K562 (cell line): ENCODE measurements around the gene VPREB3. TPM values are rescaled to one million over a fixed set of nuclear protein-coding genes. Genes with fewer than 3 reads are reported as not detected.

Experiments
- ATAC-seq: fragments of 200-7000 bp; cut with Tn5 transposase; 3 replicates; pipeline ENCODE4 v1.9.1; 2020; ENCODE audit warnings: moderate library complexity
- BruUV-seq: library from RNA; stranded (reverse); fragments of 400-500 nt; replicated peaks from 2 replicates; lab custom pipeline; 2021; lab: Mats Ljungman, UMichigan
- CTCF ChIA-PET: fragments of 300-600 bp; formaldehyde crosslinking; extraction: SDS; loops from one replicate; lab custom pipeline; 2021; ENCODE audit warnings: low intra/inter-chr PET ratio; lab: Yijun Ruan, JAX
- POLR2A ChIA-PET: fragments of 300-600, 350-650 bp; sonication (Branson Sonifier 250); formaldehyde crosslinking; extraction: SDS; loops from one replicate; lab custom pipeline; 2021; ENCODE audit warnings: antibody characterized with exemption, inconsistent platforms; lab: Yijun Ruan, JAX
- DNase-seq, 4 experiments: peaks; one replicate each; pipeline versions ENCODE4 v3.0.0 to v3.0.0-alpha.2; 2011 to 2018; ENCODE audit warnings: low spot score in 3 of 4, mixed read lengths in 3 of 4; ENCODE audit errors: extremely low read depth in 1 of 4
- FAIRE-seq: peaks from 2 replicates; lab custom pipeline; 2011; peaks lifted over from hg19 to GRCh38; lab: Jason Lieb, UNC
- H2AFZ ChIP-seq: 2 replicates; pipeline ENCODE4 v1.6.0; 2011; ENCODE audit warnings: low read depth, low read length, control low read depth, inconsistent platforms
- H3K27ac ChIP-seq: fragments of 200-600 bp; 3 replicates; pipeline ENCODE4 v1.8.0; 2011; ENCODE audit warnings: low read depth, mild to moderate bottlenecking, control low read depth, inconsistent platforms, low read length, moderate library complexity, mixed read lengths; ENCODE audit errors: extremely low read depth
- H3K27me3 ChIP-seq, 2 experiments: fragments of 300-600 bp in 1 of 2; 2 replicates in 1 of 2; 3 replicates in 1 of 2; pipeline versions ENCODE4 v1.6.0 to v1.8.0; 2011; ENCODE audit warnings: inconsistent platforms in 2 of 2, low read length in 2 of 2, mild to moderate bottlenecking in 1 of 2, mixed read lengths in 1 of 2, moderate library complexity in 1 of 2; ENCODE audit not compliant: control insufficient read depth in 2 of 2, insufficient read depth in 2 of 2
- H3K36me3 ChIP-seq: fragments of 300-600 bp; 3 replicates; pipeline ENCODE4 v1.8.0; 2011; ENCODE audit warnings: mild to moderate bottlenecking, low read length, inconsistent platforms; ENCODE audit not compliant: control insufficient read depth, insufficient read depth
- H3K4me1 ChIP-seq, 2 experiments: fragments of 200-600 bp in 1 of 2; replicated peaks in 1 of 2; 2 replicates in 1 of 2; 3 replicates in 1 of 2; pipeline versions ENCODE4 v1.5.1 to v1.8.0; 2011; ENCODE audit warnings: inconsistent platforms in 2 of 2, low read length in 2 of 2, mild to moderate bottlenecking in 1 of 2, mixed read lengths in 1 of 2, moderate library complexity in 1 of 2; ENCODE audit not compliant: control insufficient read depth in 2 of 2, insufficient read depth in 2 of 2
- H3K4me2 ChIP-seq: 2 replicates; pipeline ENCODE4 v1.6.1; 2011; ENCODE audit warnings: low read length, control low read depth, inconsistent platforms, mixed read lengths; ENCODE audit not compliant: insufficient read depth
- H3K4me3 ChIP-seq: fragments of 200-600 bp; sonication (generic), shearing (Covaris generic); 2 replicates; pipeline ENCODE4 v1.5.1; 2016; ENCODE audit warnings: control low read depth, inconsistent platforms
- H3K79me2 ChIP-seq: fragments of 200-600 bp; 3 replicates; pipeline ENCODE4 v1.8.0; 2011; ENCODE audit warnings: low read length, inconsistent platforms; ENCODE audit not compliant: control insufficient read depth, insufficient read depth
- H3K9ac ChIP-seq, 2 experiments: 2 replicates each; pipeline versions ENCODE4 v1.6.0 to v1.6.1; 2011; ENCODE audit warnings: low read depth in 2 of 2, low read length in 2 of 2, control low read depth in 1 of 2, inconsistent platforms in 1 of 2, mild to moderate bottlenecking in 1 of 2, mixed read lengths in 1 of 2; ENCODE audit not compliant: insufficient read depth in 1 of 2
- H3K9me1 ChIP-seq: one replicate; pipeline ENCODE4 v1.6.0; 2011; ENCODE audit warnings: inconsistent platforms, mild to moderate bottlenecking, low read length, moderate library complexity; ENCODE audit not compliant: control insufficient read depth, insufficient read depth
- H3K9me3 ChIP-seq: replicated peaks from 2 replicates; pipeline ENCODE4 v1.5.1; 2011; ENCODE audit warnings: low read depth, low read length, inconsistent platforms; ENCODE audit not compliant: control insufficient read depth, insufficient read depth
- H4K20me1 ChIP-seq: replicated peaks from 2 replicates; pipeline ENCODE4 v1.6.1; 2011; ENCODE audit warnings: low read length, inconsistent platforms, mixed read lengths; ENCODE audit not compliant: control insufficient read depth, insufficient read depth
- CHD1 ChIP-seq: fragments of 200-600 bp; sonication (generic); IDR thresholded peaks from one replicate; pipeline ENCODE4 v1.6.1; 2012; ENCODE audit warnings: mild to moderate bottlenecking, moderate library complexity, low read length, inconsistent platforms
- MYC ChIP-seq, 2 experiments: fragments of 250-450 bp in 1 of 2; sonication (Bioruptor Pico) in 1 of 2; IDR thresholded peaks; 2 replicates each; pipeline versions ENCODE4 v1.5.1 to v1.6.1; 2012 to 2021; ENCODE audit warnings: low read depth in 2 of 2, borderline replicate concordance in 1 of 2, improper control_type of control experiment in 1 of 2, low read length in 1 of 2, mild to moderate bottlenecking in 1 of 2, moderate library complexity in 1 of 2
- NR4A1 ChIP-seq, 2 experiments: fragments of 250-450 bp in 1 of 2; fragments of 450-650 bp in 1 of 2; sonication (Bioruptor Pico) in 1 of 2; IDR thresholded peaks; 2 replicates each; pipeline versions ENCODE4 v1.4.0 to v1.6.1; 2016 to 2020; ENCODE audit warnings: mild to moderate bottlenecking in 2 of 2, missing compliant biosample characterization in 1 of 2, missing genetic modification characterization in 1 of 2, moderate library complexity in 1 of 2
- POLR2A ChIP-seq: fragments of 450-650 bp; conservative IDR thresholded peaks from 2 replicates; pipeline ENCODE4 v1.6.1; 2016
- POLR3A ChIP-seq: IDR thresholded peaks from 2 replicates; pipeline ENCODE4 v1.6.1; 2011; ENCODE audit warnings: borderline replicate concordance, mild to moderate bottlenecking, moderate library complexity; ENCODE audit not compliant: insufficient read length, insufficient read depth; ENCODE audit errors: extremely low read depth
- SRSF3 ChIP-seq: fragments of 200-400 bp; formaldehyde crosslinking; IDR thresholded peaks from 2 replicates; pipeline ENCODE4 v1.6.1; 2016; ENCODE audit warnings: mild to moderate bottlenecking, low read length, moderate library complexity; ENCODE audit not compliant: insufficient read depth
- ZNF764 ChIP-seq: fragments of 250-450 bp; sonication (Bioruptor Pico); IDR thresholded peaks from 2 replicates; pipeline ENCODE4 v1.4.0; 2020; ENCODE audit warnings: low read depth, mild to moderate bottlenecking, moderate library complexity
- WGBS: fragments of 100-300 bp; shearing (Covaris generic); methylation state at CpG from one replicate; pipeline ENCODE4 v1.1.6; 2016; ENCODE audit warnings: low coverage, mixed read lengths; ENCODE audit not compliant: insufficient coverage; ENCODE audit errors: missing lambda C conversion rate; 5-methylcytosine and 5-hydroxymethylcytosine counted together
- in situ Hi-C: fragments of 300-500 bp; cut with MboI; formaldehyde crosslinking; loops from 4 replicates; pipeline ENCODE4 v1.15.0; 2018; ENCODE audit warnings: inconsistent platforms, mixed read lengths
- intact Hi-C: fragments of 100-400 bp; cut with micrococcal nuclease; formaldehyde crosslinking; loops from 2 replicates; pipeline ENCODE4 v1.14.2; 2022
- polyA plus RNA-seq, 8 experiments: library from polyadenylated mRNA; depleted of rRNA in 4 of 8; stranded (reverse) in 5 of 8; unstranded in 3 of 8; fragments of >200 nt; fragmentation: Nextera tagmentation in 2 of 8; fragmentation: Illumina TruSeq in 1 of 8; extraction: Ambion mirVana in 2 of 8; extraction: Trizol in 1 of 8; gene quantifications; 2 replicates each; pipeline versions ENCODE4 v1.2.1 to v1.2.3, GENCODE V29; 2011 to 2014; ENCODE audit warnings: inconsistent platforms in 1 of 8, missing spikeins in 1 of 8
- total RNA-seq, 7 experiments: library from RNA; depleted of rRNA in 6 of 7; stranded (reverse); fragments of >200 nt in 6 of 7; fragmentation: Illumina TruSeq in 2 of 7; extraction: Trizol in 2 of 7; gene quantifications; 2 replicates each; pipeline versions ENCODE4 v1.2.1 to v1.2.3, GENCODE V29; 2011 to 2021; ENCODE audit warnings: low replicate concordance in 1 of 7
- TF ChIP-seq, protein P1 (sequence below): fragments of 450-650 bp; IDR thresholded peaks from 2 replicates; pipeline ENCODE4 v1.6.1; 2017; ENCODE audit warnings: mild to moderate bottlenecking, moderate library complexity
- TF ChIP-seq, protein P2 (sequence below), 3 experiments: IDR thresholded peaks in 2 of 3; conservative IDR thresholded peaks in 1 of 3; 2 replicates each; pipeline ENCODE4 v1.5.1; 2011 to 2012; ENCODE audit warnings: low read length in 3 of 3, mild to moderate bottlenecking in 3 of 3, control low read depth in 2 of 3, improper control_type of control experiment in 1 of 3, inconsistent platforms in 1 of 3, low read depth in 1 of 3, mixed read lengths in 1 of 3, moderate library complexity in 1 of 3; ENCODE audit not compliant: insufficient read depth in 2 of 3

Gene VPREB3
- total and polyA plus RNA-seq, 9 of the 15 experiments (the other 6 are each of a cell fraction or from before 2014, with no cell fraction given): 0.14 to 0.71 (median 0.20) TPM; not detected in 6

DNA sequence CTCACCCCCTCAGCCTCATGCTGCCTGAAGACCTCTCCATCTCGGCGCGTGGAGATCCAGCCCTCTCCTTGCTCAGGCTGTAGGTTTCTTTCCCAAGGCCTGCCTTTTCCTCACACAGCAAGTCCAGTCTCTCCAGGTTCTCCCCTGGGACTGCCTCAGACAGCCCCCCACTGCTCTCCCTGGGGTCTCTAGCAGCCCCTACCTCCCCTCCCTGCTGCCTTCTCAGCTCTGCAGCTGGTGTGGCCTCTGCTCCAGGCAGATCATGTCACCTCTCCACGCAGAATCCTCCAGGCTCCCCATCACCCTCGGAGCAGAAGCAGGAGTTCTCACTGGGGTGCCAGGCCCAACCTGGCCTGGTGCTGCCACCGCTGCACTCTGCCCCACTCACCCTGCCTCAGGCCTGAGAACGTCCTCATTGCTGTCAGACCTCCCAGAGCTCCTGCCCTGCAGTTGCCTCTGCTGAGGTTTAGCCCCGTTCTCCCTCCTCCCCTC lies 47.7 kb upstream of the VPREB3 start:
- Histone ChIP-seq H3K27me3 (no peaks in the 10 kb centered on the region), H3K4me3 (no peak overlapping the region), H3K9me3 (no peaks in the 10 kb centered on the region), H3K9ac (no peak overlapping the region; a peak in 1 of 4 replicates), H3K4me1 (no peaks in the 10 kb centered on the region; a peak in 1 of 5 replicates), H4K20me1 (no peaks in the 10 kb centered on the region), H3K36me3 (peaks cover 65% of the 10 kb centered on the region; the same call in 2 of the 3 replicates)
- intact Hi-C loops: no loop called here
- BruUV-seq: no TSS peak
- no peak for ATAC-seq
- 92% methylated on average over 2 of the region's 8 CpGs for WGBS
- CTCF ChIA-PET: no interaction called here
- DNase-seq: no peak
- TF ChIP-seq SRSF3: no peak
- TF ChIP-seq POLR2A: 0 out of 2 replicates have a peak, but pooled peaks have one; percentile 26
- TF ChIP-seq, all 486 proteins: peak for 1
- Histone ChIP-seq H3K27ac (no peak overlapping the region), H3K9me1 (no peaks in the 10 kb centered on the region), H2AFZ (no peak overlapping the region), H3K4me2 (no peak overlapping the region), H3K79me2 (no peaks in the 10 kb centered on the region)
- POLR2A ChIA-PET: interaction anchor here (0.7 kb wide), 1 partner anchor 21 kb away, joined by 3 read pairs; no protein-coding TSS in a partner anchor
- FAIRE-seq: no peak
- in situ Hi-C loops: no loop called here

DNA sequence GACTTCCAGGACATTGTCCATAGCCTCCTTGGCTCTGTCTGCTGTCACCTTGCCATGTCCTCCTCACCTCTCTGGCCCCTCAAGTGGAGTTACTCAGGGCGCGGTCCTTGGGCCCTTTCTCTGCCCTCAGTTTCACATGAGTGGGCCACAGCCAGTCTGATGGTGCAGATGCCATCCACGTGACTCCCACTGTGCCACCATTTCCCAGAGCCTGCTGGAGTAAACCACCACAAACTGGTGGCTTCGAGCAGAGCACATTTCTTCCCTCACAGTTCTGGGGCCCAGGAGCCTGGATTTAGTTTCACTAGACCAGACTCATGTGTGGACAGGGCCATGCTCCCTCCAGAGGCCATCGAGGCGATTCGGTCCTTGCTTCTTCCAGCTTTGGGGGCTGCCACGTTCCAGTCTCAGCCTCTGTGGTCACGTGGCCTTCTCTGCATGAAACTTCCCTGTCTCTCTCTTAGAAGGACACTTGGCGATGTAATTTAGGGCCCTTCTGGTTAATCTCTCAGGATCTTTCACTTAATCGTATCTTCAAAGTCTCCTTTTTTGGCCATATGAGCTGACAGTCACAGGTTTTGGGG lies 47.1 kb upstream of the VPREB3 start:
- in situ Hi-C loops: no loop called here
- 75% methylated on average over 11 of the region's 11 CpGs for WGBS
- Histone ChIP-seq H3K4me3 (no peak overlapping the region), H3K9me1 (no peaks in the 10 kb centered on the region), H3K79me2 (no peaks in the 10 kb centered on the region), H3K4me1 (no peaks in the 10 kb centered on the region; a peak in 1 of 5 replicates), H3K27ac (no peak overlapping the region), H3K27me3 (no peaks in the 10 kb centered on the region), H4K20me1 (no peaks in the 10 kb centered on the region), H3K36me3 (peaks cover 64% of the 10 kb centered on the region; the same call in 2 of the 3 replicates), H3K9ac (peak overlapping the region in 1 of 2 experiments; percentile 26; a peak in 1 of 4 replicates), H3K4me2 (no peak overlapping the region), H3K9me3 (no peaks in the 10 kb centered on the region), H2AFZ (no peak overlapping the region)
- intact Hi-C loops: no loop called here
- DNase-seq (no peak), ATAC-seq (no peak), FAIRE-seq (no peak)
- POLR2A ChIA-PET: no interaction called here
- no TSS peak for BruUV-seq
- CTCF ChIA-PET: no interaction called here
- TF ChIP-seq CHD1: no peak
- no peak for TF ChIP-seq MYC (IDR thresholded peaks at IDR 0.05; ENCODE audit: low read depth, low read length)
- no peak for TF ChIP-seq MYC (CRISPR knock-in tag; IDR thresholded peaks at IDR 0.05; ENCODE audit: borderline replicate concordance, low read depth)
- no peak for TF ChIP-seq NR4A1 (CRISPR knock-in tag; IDR thresholded peaks at IDR 0.05)
- no peak for TF ChIP-seq NR4A1 (tag; IDR thresholded peaks at IDR 0.05)
- TF ChIP-seq ZNF764 (CRISPR knock-in tag): no peak
- no peak for TF ChIP-seq POLR3A
- TF ChIP-seq, protein P1, sequence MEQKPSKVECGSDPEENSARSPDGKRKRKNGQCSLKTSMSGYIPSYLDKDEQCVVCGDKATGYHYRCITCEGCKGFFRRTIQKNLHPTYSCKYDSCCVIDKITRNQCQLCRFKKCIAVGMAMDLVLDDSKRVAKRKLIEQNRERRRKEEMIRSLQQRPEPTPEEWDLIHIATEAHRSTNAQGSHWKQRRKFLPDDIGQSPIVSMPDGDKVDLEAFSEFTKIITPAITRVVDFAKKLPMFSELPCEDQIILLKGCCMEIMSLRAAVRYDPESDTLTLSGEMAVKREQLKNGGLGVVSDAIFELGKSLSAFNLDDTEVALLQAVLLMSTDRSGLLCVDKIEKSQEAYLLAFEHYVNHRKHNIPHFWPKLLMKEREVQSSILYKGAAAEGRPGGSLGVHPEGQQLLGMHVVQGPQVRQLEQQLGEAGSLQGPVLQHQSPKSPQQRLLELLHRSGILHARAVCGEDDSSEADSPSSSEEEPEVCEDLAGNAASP: no peak
- TF ChIP-seq, protein P2, sequence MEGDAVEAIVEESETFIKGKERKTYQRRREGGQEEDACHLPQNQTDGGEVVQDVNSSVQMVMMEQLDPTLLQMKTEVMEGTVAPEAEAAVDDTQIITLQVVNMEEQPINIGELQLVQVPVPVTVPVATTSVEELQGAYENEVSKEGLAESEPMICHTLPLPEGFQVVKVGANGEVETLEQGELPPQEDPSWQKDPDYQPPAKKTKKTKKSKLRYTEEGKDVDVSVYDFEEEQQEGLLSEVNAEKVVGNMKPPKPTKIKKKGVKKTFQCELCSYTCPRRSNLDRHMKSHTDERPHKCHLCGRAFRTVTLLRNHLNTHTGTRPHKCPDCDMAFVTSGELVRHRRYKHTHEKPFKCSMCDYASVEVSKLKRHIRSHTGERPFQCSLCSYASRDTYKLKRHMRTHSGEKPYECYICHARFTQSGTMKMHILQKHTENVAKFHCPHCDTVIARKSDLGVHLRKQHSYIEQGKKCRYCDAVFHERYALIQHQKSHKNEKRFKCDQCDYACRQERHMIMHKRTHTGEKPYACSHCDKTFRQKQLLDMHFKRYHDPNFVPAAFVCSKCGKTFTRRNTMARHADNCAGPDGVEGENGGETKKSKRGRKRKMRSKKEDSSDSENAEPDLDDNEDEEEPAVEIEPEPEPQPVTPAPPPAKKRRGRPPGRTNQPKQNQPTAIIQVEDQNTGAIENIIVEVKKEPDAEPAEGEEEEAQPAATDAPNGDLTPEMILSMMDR (IDR thresholded peaks at IDR 0.05 in 2 of 3, conservative IDR thresholded peaks at IDR 0.05 in 1 of 3; ENCODE audit: insufficient read depth in 2 of 3, low read depth in 1 of 3, low read length in 3 of 3): no peak
